GM12878 (cell line): ENCODE results near the gene PPRC1. TPM values are rescaled to one million over a fixed set of nuclear protein-coding genes. Genes with fewer than 3 reads are reported as not detected.

Source experiments
- ATAC-seq: fragments of 200-7000 bp; cut with Tn5 transposase; 3 replicates; pipeline ENCODE4 v1.9.1; 2020; ENCODE audit warnings: mild to moderate bottlenecking, moderate library complexity
- BruUV-seq: library from RNA; stranded (reverse); fragments of 400-500 nt; replicated peaks from 2 replicates; lab custom pipeline; 2021; lab: Mats Ljungman, UMichigan
- CTCF ChIA-PET: fragments of 300-600 bp; sonication (Branson Sonifier 250); formaldehyde crosslinking; extraction: SDS; loops from one replicate; lab custom pipeline; 2021; ENCODE audit warnings: inconsistent platforms; lab: Yijun Ruan, JAX
- POLR2A ChIA-PET: fragments of 350-600 bp; formaldehyde crosslinking; extraction: SDS; loops from one replicate; lab custom pipeline; 2021; ENCODE audit warnings: inconsistent platforms; lab: Charles Lee
- RAD21 ChIA-PET: fragments of 300-600 bp; sonication (Branson Sonifier 250); formaldehyde crosslinking; loops from one replicate; lab custom pipeline; 2023; ENCODE audit warnings: antibody characterized with exemption; ENCODE audit not compliant: unreplicated experiment; lab: Charles Lee
- SMC1A ChIA-PET: fragments of 300-600 bp; sonication (Branson Sonifier 250); formaldehyde crosslinking; loops from one replicate; lab custom pipeline; 2023; ENCODE audit not compliant: unreplicated experiment, uncharacterized antibody; lab: Charles Lee
- DNase-seq: peaks from one replicate; pipeline ENCODE4 v3.0.0-alpha.2; 2011; ENCODE audit warnings: low read depth, low spot score
- FAIRE-seq: peaks from 3 replicates; lab custom pipeline; 2011; peaks lifted over from hg19 to GRCh38; lab: Jason Lieb, UNC
- H2AFZ ChIP-seq: 2 replicates; pipeline ENCODE4 v1.6.0; 2011; ENCODE audit warnings: low read depth, low read length, control low read depth; ENCODE audit not compliant: control insufficient read depth
- H3K27ac ChIP-seq: 2 replicates; pipeline ENCODE4 v1.5.1; 2011; ENCODE audit warnings: control low read depth; ENCODE audit not compliant: control insufficient read depth, insufficient read depth
- H3K27me3 ChIP-seq, 2 experiments: replicated peaks in 1 of 2; 2 replicates each; pipeline versions ENCODE4 v1.6.0 to v1.6.1; 2011; ENCODE audit warnings: low read length in 1 of 2; ENCODE audit not compliant: control insufficient read depth in 2 of 2, insufficient read depth in 2 of 2
- H3K36me3 ChIP-seq, 2 experiments: 2 replicates each; pipeline ENCODE4 v1.5.1; 2011; ENCODE audit warnings: low read length in 1 of 2; ENCODE audit not compliant: control insufficient read depth in 2 of 2, insufficient read depth in 2 of 2
- H3K4me1 ChIP-seq: 2 replicates; pipeline ENCODE4 v1.6.1; 2011; ENCODE audit warnings: mild to moderate bottlenecking, low read length, moderate library complexity, mixed read lengths; ENCODE audit not compliant: control insufficient read depth, insufficient read depth
- H3K4me2 ChIP-seq: 2 replicates; pipeline ENCODE4 v1.6.0; 2011; ENCODE audit warnings: control low read depth; ENCODE audit not compliant: control insufficient read depth, insufficient read depth
- H3K4me3 ChIP-seq: fragments of 200-600 bp; sonication (generic); 2 replicates; pipeline ENCODE4 v1.5.1; 2016
- H3K79me2 ChIP-seq: 2 replicates; pipeline ENCODE4 v1.6.0; 2011; ENCODE audit warnings: low read length; ENCODE audit not compliant: control insufficient read depth, insufficient read depth
- H3K9ac ChIP-seq: 2 replicates; pipeline ENCODE4 v1.8.0; 2011; ENCODE audit warnings: low read length, control low read depth, mixed read lengths; ENCODE audit not compliant: control insufficient read depth, insufficient read depth
- H3K9me3 ChIP-seq: replicated peaks from 3 replicates; pipeline ENCODE4 v1.5.1; 2011; ENCODE audit warnings: mild to moderate bottlenecking, low read length; ENCODE audit not compliant: control insufficient read depth, insufficient read depth
- H4K20me1 ChIP-seq: 2 replicates; pipeline ENCODE4 v1.6.0; 2011; ENCODE audit not compliant: control insufficient read depth, insufficient read depth
- CHD2 ChIP-seq: IDR thresholded peaks from 2 replicates; pipeline ENCODE4 v1.6.1; 2011; ENCODE audit warnings: low read depth, low read length, improper control_type of control experiment, borderline replicate concordance
- CREB1 ChIP-seq: IDR thresholded peaks from 2 replicates; pipeline ENCODE4 v1.6.1; 2012; ENCODE audit warnings: low read depth, mild to moderate bottlenecking, inconsistent platforms
- IRF4 ChIP-seq: IDR thresholded peaks from 2 replicates; pipeline ENCODE4 v1.6.1; 2011; ENCODE audit warnings: low read depth, low read length
- MXI1 ChIP-seq: fragments of 150-350 bp; IDR thresholded peaks from 2 replicates; pipeline ENCODE4 v1.6.1; 2011; ENCODE audit warnings: low read depth, mild to moderate bottlenecking, inconsistent platforms, low read length, improper control_type of control experiment
- NBN ChIP-seq: fragments of 450-650 bp; IDR thresholded peaks from 2 replicates; pipeline ENCODE4 v1.6.1; 2016
- PAX5 ChIP-seq: IDR thresholded peaks from 2 replicates; pipeline ENCODE4 v1.6.1; 2011; ENCODE audit warnings: low read depth, low read length, borderline replicate concordance
- TBL1XR1 ChIP-seq: IDR thresholded peaks from 2 replicates; pipeline ENCODE4 v1.6.1; 2012; ENCODE audit warnings: low read depth, low read length, improper control_type of control experiment
- WGBS: methylation state at CpG from one replicate; pipeline ENCODE4 v1.1.6; 2016; ENCODE audit warnings: low lambda C conversion rate; ENCODE audit not compliant: insufficient replicate concordance, insufficient coverage; ENCODE audit errors: missing lambda C conversion rate; 5-methylcytosine and 5-hydroxymethylcytosine counted together
- in situ Hi-C: fragments of 300-500 bp; cut with MboI; formaldehyde crosslinking; loops from 9 replicates; pipeline ENCODE4 v1.14.3; 2018; ENCODE audit warnings: mixed read lengths
- intact Hi-C: fragments of 100-400 bp; cut with micrococcal nuclease; formaldehyde crosslinking; loops from one replicate; pipeline ENCODE4 v1.14.2; 2022; ENCODE audit not compliant: unreplicated experiment
- polyA plus RNA-seq, 11 experiments: library from polyadenylated mRNA; depleted of rRNA in 4 of 11; unstranded in 6 of 11; stranded (reverse) in 5 of 11; fragments of >200 nt; fragmentation: Nextera tagmentation in 4 of 11; fragmentation: Illumina TruSeq in 1 of 11; extraction: Ambion mirVana in 4 of 11; extraction: Trizol in 1 of 11; gene quantifications; 1 replicate in 1 of 11; 2 replicates in 10 of 11; pipeline versions ENCODE4 v1.2.1 to v1.2.3, GENCODE V29; 2011 to 2016; ENCODE audit warnings: inconsistent platforms in 2 of 11, missing spikeins in 2 of 11, low read depth in 1 of 11
- total RNA-seq, 4 experiments: library from RNA; depleted of rRNA in 3 of 4; stranded (reverse); fragments of >200 nt in 3 of 4; fragmentation: Illumina TruSeq in 1 of 4; extraction: Trizol in 1 of 4; gene quantifications; 2 replicates each; pipeline versions ENCODE4 v1.2.1 to v1.2.3, GENCODE V29; 2013 to 2021
- TF ChIP-seq, protein P1 (sequence below): fragments of 450-650 bp; IDR thresholded peaks from 2 replicates; pipeline ENCODE4 v1.6.1; 2017; ENCODE audit warnings: antibody characterized with exemption, mild to moderate bottlenecking, moderate library complexity

PPRC1 gene
- total and polyA plus RNA-seq, 10 of the 15 experiments (the other 5 are each of a cell fraction or from before 2014, with no cell fraction given) = 13.1 to 69.8 (median 32.4) TPM

- H3K27me3 ChIP-seq = no peaks in the 10 kb centered on the region
- no TSS peak for BruUV-seq
- ATAC-seq = peak; percentile 12
- no peak for DNase-seq
- H3K9me3 ChIP-seq = no peaks in the 10 kb centered on the region
- peaks cover 71% of the 10 kb centered on the region for H3K79me2 ChIP-seq
- H3K27ac ChIP-seq = peak overlapping the region; percentile 84
- ChIA-PET POLR2A (interaction anchor here (0.6 to 1.9 kb wide), 13 partner anchors 21 to 295 kb away, joined by 3 to 10 read pairs (median 4); partner anchors contain the start of genes ARMH3, HPS6, NOLC1 and OGA), SMC1A (interaction anchor here (0.6 to 1.8 kb wide), 6 partner anchors 11 to 256 kb away, joined by 3 to 8 read pairs (median 4); partner anchors contain the start of gene PPRC1), CTCF (interaction anchor here (0.7 to 4.7 kb wide), 7 partner anchors 11 to 330 kb away, joined by 3 to 28 read pairs (median 3); no protein-coding TSS in a partner anchor), RAD21 (interaction anchor here (0.6 to 1.2 kb wide), 5 partner anchors 18 to 1065 kb away, joined by 3 to 4 read pairs (median 3); partner anchors contain the start of gene ARMH3)
- no peak for TF ChIP-seq CHD2
- no peak for TF ChIP-seq MXI1
- no peak for TF ChIP-seq IRF4
- no peak for TF ChIP-seq NBN
- no peak for TF ChIP-seq PAX5
- TF ChIP-seq TBL1XR1 = no peak
- TF ChIP-seq, protein P1, sequence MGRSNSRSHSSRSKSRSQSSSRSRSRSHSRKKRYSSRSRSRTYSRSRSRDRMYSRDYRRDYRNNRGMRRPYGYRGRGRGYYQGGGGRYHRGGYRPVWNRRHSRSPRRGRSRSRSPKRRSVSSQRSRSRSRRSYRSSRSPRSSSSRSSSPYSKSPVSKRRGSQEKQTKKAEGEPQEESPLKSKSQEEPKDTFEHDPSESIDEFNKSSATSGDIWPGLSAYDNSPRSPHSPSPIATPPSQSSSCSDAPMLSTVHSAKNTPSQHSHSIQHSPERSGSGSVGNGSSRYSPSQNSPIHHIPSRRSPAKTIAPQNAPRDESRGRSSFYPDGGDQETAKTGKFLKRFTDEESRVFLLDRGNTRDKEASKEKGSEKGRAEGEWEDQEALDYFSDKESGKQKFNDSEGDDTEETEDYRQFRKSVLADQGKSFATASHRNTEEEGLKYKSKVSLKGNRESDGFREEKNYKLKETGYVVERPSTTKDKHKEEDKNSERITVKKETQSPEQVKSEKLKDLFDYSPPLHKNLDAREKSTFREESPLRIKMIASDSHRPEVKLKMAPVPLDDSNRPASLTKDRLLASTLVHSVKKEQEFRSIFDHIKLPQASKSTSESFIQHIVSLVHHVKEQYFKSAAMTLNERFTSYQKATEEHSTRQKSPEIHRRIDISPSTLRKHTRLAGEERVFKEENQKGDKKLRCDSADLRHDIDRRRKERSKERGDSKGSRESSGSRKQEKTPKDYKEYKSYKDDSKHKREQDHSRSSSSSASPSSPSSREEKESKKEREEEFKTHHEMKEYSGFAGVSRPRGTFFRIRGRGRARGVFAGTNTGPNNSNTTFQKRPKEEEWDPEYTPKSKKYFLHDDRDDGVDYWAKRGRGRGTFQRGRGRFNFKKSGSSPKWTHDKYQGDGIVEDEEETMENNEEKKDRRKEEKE = no peak
- TF ChIP-seq CREB1 = no peak
- H2AFZ ChIP-seq = peak overlapping the region; percentile 77; the same call in 1 of the 2 replicates
- in situ Hi-C loops (no loop called here), intact Hi-C loops (no loop called here)
- H3K9ac ChIP-seq = peak overlapping the region; percentile 89
- H3K4me3 ChIP-seq = peak overlapping the region; percentile 96
- H4K20me1 ChIP-seq = no peaks in the 10 kb centered on the region
- peaks cover 16 to 20% of the 10 kb centered on the region in 2 experiments for H3K36me3 ChIP-seq
- peak overlapping the region; percentile 94 for H3K4me2 ChIP-seq
- WGBS = 3% methylated on average over 28 of the region's 45 CpGs
- peaks cover 43% of the 10 kb centered on the region for H3K4me1 ChIP-seq
- no peak for FAIRE-seq
These were observed 18.6 kb upstream of the PPRC1 start for GRCh38 chr10:102113956-102114857.
